B cell (primary cell): ENCODE measurements around the gene SGTA.

ENCODE experiments used
- CTCF ChIP-seq: fragments of 200-600 bp; IDR thresholded peaks from one replicate; pipeline ENCODE4 v1.8.0; 2022; ENCODE audit warnings: antibody characterized with exemption, mild to moderate bottlenecking
- EZH2 ChIP-seq: IDR thresholded peaks from 2 replicates; pipeline ENCODE4 v1.6.1; 2012; ENCODE audit warnings: borderline replicate concordance, low read depth, mild to moderate bottlenecking, moderate library complexity, low read length; ENCODE audit not compliant: insufficient read depth, poor library complexity, severe bottlenecking

GRCh38 chr19:2740314-2740656 is 42.8 kb downstream of the SGTA start:
- TF ChIP-seq EZH2: no peak
- no peak for TF ChIP-seq CTCF
